Measurements from ENCODE around the gene TTC34. TPM values are rescaled to one million over a fixed set of nuclear protein-coding genes. Genes with fewer than 3 reads are reported as not detected.

Gene TTC34
- total and polyA plus RNA-seq, 2 experiments from 2014 or later = 0.08 to 0.35 TPM

GRCh38 chr1:2820731-2821372 is 19.4 kb upstream of the TTC34 start:
- Histone ChIP-seq H3K4me3 (no peak overlapping the region), H3K9me2 (ENCODE audit: insufficient read depth) (no peaks in the 10 kb centered on the region), H3F3A (replicated peaks; ENCODE audit: low read depth) (no peaks in the 10 kb centered on the region), H3K36me3 (ENCODE audit: insufficient read depth) (no peaks in the 10 kb centered on the region), H3K27ac (ENCODE audit: low read depth) (no peak overlapping the region), H3K4me1 (ENCODE audit: insufficient read depth) (no peaks in the 10 kb centered on the region), H3K79me2 (replicated peaks; ENCODE audit: insufficient read depth) (no peaks in the 10 kb centered on the region), H3K27me3 (ENCODE audit: insufficient read depth) (no peaks in the 10 kb centered on the region), H3K4me2 (no peak overlapping the region), H4K20me1 (replicated peaks; ENCODE audit: insufficient read depth) (no peaks in the 10 kb centered on the region), H2AFZ (no peak overlapping the region)
- Mint-ChIP-seq H3K4me1 (no peaks in the 10 kb centered on the region), H3K27me3 (ENCODE audit: insufficient read depth, low read depth, poor library complexity) (peaks cover 14% of the 10 kb centered on the region), H3K36me3 (ENCODE audit: low read depth) (peaks cover 28% of the 10 kb centered on the region), H3K27ac (no peak overlapping the region), H3K9me3 (peaks cover 93% of the 10 kb centered on the region), H3K4me3 (no peak overlapping the region)
- ATAC-seq (no peak), DNase-seq (ENCODE audit: low spot score) (no peak)
- TF ChIP-seq ETS1 (IDR thresholded peaks at IDR 0.05) (no peak), CTCF (conservative IDR thresholded peaks at IDR 0.05; ENCODE audit: low read depth in 2 of 2) (no peak), EZH2 (IDR thresholded peaks at IDR 0.05; ENCODE audit: low read depth, unreplicated experiment) (no peak), ZNF331 (CRISPR knock-in tag; IDR thresholded peaks at IDR 0.05; ENCODE audit: low read depth) (no peak), CREB1 (CRISPR knock-in tag; IDR thresholded peaks at IDR 0.05; ENCODE audit: low read depth) (no peak), STAT1 (IDR thresholded peaks at IDR 0.05; ENCODE audit: unreplicated experiment) (no peak), JUNB (IDR thresholded peaks at IDR 0.05; ENCODE audit: unreplicated experiment) (no peak), POLR2AphosphoS5 (IDR thresholded peaks at IDR 0.05; ENCODE audit: low read depth) (no peak), ZNF114 (CRISPR knock-in tag; IDR thresholded peaks at IDR 0.05) (no peak), EZH2phosphoT487 (IDR thresholded peaks at IDR 0.05; ENCODE audit: unreplicated experiment) (no peak), NANOG (IDR thresholded peaks at IDR 0.05; ENCODE audit: borderline replicate concordance) (no peak), REST (IDR thresholded peaks at IDR 0.05; ENCODE audit: unreplicated experiment) (no peak), ZNF462 (CRISPR knock-in tag; IDR thresholded peaks at IDR 0.05) (no peak)
